ENCODE results near the gene WIF1.

DNA sequence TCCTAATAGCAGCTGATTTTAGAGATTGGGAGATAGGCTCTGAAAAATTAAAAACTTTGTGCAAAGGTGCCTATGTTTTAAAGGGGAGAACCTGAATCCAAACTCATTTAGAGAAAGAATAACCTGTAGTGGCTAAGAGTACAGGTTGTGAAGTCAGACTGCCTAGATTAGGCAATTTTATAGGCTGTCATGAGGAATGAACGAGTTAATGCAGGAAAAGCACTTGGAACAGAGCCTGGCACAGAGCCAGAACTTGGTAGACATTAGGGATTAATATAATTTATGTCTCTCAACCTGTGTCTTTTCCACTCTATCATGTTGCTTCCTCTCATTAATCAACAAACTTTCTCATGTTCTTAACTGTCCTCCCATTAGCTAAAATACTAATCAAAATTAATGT is 98.1 kb downstream of the WIF1 start:
- TF ChIP-seq, protein P1, sequence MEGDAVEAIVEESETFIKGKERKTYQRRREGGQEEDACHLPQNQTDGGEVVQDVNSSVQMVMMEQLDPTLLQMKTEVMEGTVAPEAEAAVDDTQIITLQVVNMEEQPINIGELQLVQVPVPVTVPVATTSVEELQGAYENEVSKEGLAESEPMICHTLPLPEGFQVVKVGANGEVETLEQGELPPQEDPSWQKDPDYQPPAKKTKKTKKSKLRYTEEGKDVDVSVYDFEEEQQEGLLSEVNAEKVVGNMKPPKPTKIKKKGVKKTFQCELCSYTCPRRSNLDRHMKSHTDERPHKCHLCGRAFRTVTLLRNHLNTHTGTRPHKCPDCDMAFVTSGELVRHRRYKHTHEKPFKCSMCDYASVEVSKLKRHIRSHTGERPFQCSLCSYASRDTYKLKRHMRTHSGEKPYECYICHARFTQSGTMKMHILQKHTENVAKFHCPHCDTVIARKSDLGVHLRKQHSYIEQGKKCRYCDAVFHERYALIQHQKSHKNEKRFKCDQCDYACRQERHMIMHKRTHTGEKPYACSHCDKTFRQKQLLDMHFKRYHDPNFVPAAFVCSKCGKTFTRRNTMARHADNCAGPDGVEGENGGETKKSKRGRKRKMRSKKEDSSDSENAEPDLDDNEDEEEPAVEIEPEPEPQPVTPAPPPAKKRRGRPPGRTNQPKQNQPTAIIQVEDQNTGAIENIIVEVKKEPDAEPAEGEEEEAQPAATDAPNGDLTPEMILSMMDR (conservative IDR thresholded peaks at IDR 0.05; ENCODE audit: low read length): no peak
- TF ChIP-seq EZH2phosphoT487 (IDR thresholded peaks at IDR 0.05; ENCODE audit: borderline replicate concordance): no peak
